GM23338 (cell line): ENCODE results near the gene LAMTOR5.

Source experiments
- CREB1 ChIP-seq: fragments of 250-450 bp; sonication (Bioruptor Pico); IDR thresholded peaks from 2 replicates; pipeline ENCODE4 v1.5.0; 2020; ENCODE audit warnings: low read depth, mild to moderate bottlenecking, moderate library complexity
- CTCF ChIP-seq, 2 experiments: fragments of 200-600 bp in 1 of 2; sonication (generic) in 1 of 2; conservative IDR thresholded peaks; 2 replicates each; pipeline versions ENCODE4 v1.5.1 to v1.6.1; 2016 to 2017; ENCODE audit warnings: antibody characterized with exemption in 2 of 2, low read depth in 2 of 2, mild to moderate bottlenecking in 2 of 2, moderate library complexity in 1 of 2
- ETS1 ChIP-seq: IDR thresholded peaks from 2 replicates; pipeline ENCODE4 v1.6.1; 2016; ENCODE audit warnings: antibody characterized with exemption
- EZH2 ChIP-seq: fragments of 200-600 bp; sonication (generic); IDR thresholded peaks from one replicate; pipeline ENCODE4 v1.8.0; 2017; ENCODE audit warnings: antibody characterized with exemption, mild to moderate bottlenecking, low read depth; ENCODE audit not compliant: unreplicated experiment
- EZH2phosphoT487 ChIP-seq: fragments of 200-600 bp; sonication (generic); IDR thresholded peaks from one replicate; pipeline ENCODE4 v1.8.1; 2018; ENCODE audit warnings: antibody characterized with exemption; ENCODE audit not compliant: unreplicated experiment
- JUNB ChIP-seq: IDR thresholded peaks from one replicate; pipeline ENCODE4 v1.6.1; 2016; ENCODE audit warnings: antibody characterized with exemption; ENCODE audit not compliant: unreplicated experiment
- POLR2AphosphoS5 ChIP-seq: IDR thresholded peaks from 2 replicates; pipeline ENCODE4 v1.6.1; 2016; ENCODE audit warnings: antibody characterized with exemption, low read depth
- REST ChIP-seq: IDR thresholded peaks from one replicate; pipeline ENCODE4 v1.6.1; 2018; ENCODE audit warnings: antibody characterized with exemption; ENCODE audit not compliant: unreplicated experiment
- ZNF114 ChIP-seq: fragments of 250-450 bp; sonication (Bioruptor Pico); IDR thresholded peaks from 2 replicates; pipeline ENCODE4 v1.5.0; 2020; ENCODE audit warnings: mild to moderate bottlenecking, moderate library complexity

GRCh38 chr1:110453829-110454228 lies 46.3 kb upstream of the LAMTOR5 start:
- TF ChIP-seq CREB1 (no peak), CTCF (conservative IDR thresholded peaks at IDR 0.05; ENCODE audit: low read depth in 2 of 2) (no peak), REST (no peak), EZH2phosphoT487 (no peak), POLR2AphosphoS5 (no peak), EZH2 (no peak), ZNF114 (CRISPR knock-in tag) (no peak), ETS1 (no peak), JUNB (no peak)
